Measurements from ENCODE around the gene RNU5D-1.

Gene RNU5D-1

GRCh38 chr1:44733784-44734183, 2.8 kb upstream of the RNU5D-1 start:
- DNase-seq, result no peak

GRCh38 chr1:44733365-44733764, 2.4 kb upstream of the RNU5D-1 start:
- DNase-seq, result no peak

- no peak for DNase-seq
These were observed 5.8 kb downstream of the RNU5D-1 start for GRCh38 chr1:44724955-44725698.

GRCh38 chr1:44724296-44724954, 6.5 kb downstream of the RNU5D-1 start:
- no peak for DNase-seq

DNA sequence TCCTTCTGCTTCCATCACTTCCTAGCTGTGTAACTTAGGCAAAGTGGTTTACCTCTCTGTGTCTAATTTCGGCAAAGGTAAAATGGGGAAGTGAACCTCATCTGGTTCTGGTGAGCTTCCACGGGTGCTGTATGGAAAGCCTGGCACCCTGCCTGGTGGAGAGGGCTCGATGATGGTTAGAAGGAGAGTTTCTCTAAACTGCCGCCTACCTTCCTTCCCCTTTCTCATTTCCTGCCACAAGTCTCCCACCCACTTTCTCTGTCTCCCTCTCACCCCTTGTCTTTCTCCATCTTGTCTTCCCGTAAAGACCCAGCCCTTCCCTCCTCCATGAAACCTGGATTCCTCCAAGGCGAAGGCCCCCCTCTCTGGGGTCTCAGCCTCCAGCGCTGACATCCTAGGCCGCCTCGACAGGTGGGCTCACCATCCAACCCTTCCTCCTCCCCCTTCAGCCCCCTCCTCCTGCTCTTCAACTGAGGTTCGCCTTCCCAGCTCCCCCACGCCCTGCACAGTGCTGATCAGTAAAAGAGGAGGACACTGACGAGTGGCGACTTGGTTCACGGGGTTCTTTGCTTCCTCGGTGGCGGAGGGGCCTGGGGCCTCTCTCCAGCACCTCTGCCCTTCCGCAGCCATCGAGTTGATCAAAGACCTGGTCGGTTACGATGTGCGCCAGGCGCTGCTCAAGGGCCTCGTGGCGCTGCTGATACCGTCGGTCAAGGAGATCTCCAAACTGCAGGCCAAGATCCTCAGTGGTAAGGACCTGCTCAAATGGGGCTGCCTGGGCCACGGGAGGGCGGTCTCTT, 7.3 kb downstream of the RNU5D-1 start:
- DNase-seq, result peak in 1 of 56 donors; percentile 15

DNA sequence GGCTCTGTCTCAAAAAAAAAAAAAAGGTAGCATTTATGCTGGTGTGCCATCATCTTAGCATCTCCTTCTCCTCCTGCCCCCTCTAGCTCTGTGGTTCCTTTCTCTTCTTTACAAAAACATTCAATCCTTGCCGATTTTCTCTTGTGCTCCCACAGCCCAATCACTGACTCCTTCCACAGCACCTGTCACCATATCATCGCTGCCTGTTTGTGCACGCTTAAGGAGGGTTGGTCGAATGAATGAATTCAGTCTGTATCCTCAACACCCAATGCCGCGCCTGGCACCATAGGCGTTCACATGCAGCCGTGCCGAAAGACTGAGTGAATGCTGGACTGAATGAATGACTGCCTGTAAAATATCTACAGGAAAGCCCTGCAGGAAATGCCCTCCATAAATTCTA, 7.9 kb downstream of the RNU5D-1 start:
- no peak for DNase-seq

DNA sequence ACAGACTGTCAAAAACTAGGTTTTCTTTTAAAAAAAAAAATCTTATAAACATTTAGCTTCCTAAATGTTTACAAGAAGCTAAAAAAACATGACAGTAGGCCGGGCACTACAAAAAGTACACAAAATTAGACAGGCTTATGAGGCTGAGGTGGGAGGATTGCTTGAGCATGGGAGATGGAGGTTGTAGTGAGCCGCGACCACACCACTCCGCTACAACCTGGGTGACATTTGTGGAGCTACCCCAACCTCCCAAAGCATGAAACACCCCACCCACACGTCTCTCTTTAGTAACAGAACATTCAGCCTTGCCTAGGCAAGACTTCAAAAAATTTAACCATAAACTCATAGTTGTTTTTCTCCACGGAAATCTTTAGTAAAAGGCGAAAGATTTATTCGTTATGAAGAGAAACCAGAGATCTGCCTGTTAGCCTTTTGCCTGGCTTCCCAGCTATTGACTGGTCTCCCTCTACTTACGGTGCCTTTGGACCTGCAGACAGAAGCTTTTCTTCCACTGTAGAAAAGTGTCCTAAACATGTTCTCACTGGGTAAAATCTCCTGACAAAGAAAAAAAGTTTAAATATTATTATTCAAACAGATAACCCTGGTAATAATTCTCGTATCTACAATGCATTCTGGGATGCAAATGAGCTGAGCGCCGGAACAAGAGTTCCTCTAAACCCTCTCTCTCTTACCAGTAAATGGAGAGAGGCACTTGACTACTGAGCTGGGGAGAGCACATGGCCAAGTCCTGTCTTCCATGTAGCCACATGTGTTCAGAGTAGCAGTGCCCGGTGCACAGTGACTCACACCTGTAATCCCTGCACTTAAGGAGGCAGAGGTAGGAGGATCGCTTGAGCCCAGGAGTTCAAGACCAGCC, 9.2 kb downstream of the RNU5D-1 start:
- peak in 8 of 56 donors; percentile 5 to 30 (median 24) for DNase-seq

DNA sequence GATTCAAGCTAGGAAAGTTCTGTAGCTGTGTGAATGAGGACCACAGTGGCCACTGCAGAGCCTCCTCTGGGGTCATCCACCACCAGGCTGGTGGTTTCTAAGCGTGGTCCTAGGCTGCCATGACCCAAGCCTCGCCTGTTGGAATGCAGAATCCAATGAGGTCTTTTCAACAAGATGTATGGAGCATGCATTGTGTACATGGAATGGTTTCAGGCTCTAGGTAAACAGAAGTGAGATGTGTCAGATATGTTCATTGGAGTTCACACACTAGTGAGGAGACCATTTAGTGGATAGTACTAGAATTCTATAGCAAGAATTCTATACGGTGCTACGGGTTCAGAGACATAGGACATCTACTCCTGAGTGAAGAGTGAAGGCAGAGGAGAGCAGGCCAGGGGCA, 10.7 kb downstream of the RNU5D-1 start:
- no peak for DNase-seq

DNA sequence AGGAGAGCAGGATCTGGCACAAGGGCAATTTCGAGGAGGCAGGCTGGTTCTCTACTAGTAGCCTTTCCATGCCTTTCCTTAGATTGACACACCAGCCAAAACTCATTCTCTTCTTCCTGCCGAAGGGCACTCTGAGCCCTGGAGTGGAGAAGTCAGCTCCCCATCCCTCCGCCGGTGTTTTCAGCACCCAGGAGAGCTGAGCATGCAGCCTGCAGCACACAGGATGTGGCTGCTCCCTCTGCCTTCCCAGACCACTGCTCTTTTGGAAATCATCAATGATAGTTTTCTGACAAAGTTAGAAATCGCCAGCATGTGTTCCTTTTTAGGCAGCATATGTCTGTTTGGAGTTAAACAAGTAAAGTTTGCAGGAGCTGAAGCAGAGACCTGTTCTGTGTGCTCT, 11.7 kb downstream of the RNU5D-1 start:
- no peak for DNase-seq

DNA sequence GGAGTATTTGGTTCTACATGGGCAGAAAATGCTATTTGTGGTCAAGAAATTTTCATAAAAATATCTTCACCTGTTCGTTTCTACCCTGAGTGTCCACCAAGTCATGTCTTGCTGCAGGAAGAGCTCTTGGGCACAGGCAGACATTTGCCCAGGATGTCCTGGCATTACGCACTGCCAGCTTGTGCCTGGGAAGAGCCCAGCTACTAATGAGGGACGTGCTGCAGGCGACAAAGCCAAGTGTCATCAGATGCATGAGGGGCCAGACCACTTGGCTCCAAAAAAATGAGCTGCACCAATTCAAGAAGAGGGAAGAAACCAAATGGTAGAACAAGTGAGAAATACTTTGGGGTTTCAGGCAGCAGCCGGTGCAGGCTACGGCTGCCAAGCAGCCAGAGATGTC, 12.9 kb downstream of the RNU5D-1 start:
- DNase-seq, result no peak

DNA sequence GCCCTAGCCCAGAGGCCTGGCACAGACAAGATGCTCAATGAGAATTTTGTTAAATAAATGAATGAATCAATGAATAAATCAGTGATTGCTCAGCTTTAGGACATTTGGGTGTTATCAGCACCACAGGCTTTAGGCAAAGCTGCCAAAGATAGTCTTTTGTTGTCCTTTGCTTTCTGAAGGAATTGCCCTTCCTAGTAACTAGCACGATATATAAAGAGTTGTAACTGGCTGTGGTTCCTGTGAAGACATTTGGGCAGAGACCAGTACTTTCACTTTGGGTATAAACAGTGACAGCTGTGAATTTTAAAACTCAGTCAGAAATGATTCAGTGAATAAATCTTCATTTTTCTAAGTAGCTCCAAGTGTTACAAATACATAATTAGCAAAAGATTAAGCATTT, 13.3 kb downstream of the RNU5D-1 start:
- no peak for DNase-seq

DNA sequence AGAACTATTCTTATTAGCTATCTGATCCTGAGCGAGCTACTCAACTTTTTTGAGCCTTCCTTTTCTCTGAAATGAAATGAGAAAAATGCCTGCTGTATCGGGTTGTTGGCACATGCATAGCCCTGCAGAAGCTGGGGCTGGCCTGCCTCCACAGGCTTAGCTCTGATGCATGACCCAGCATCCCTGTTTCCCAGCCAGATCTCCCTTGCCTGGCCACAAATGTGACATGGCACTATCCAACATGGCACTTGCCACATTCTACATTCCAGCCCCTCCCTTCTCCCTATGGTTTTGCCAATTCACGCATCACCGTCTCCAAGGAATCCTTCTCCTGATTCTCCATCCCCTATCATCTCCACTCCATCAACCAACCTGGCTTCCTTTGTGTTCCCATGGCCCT, 13.8 kb downstream of the RNU5D-1 start:
- no peak for DNase-seq

GRCh38 chr1:44714944-44715571, 15.9 kb downstream of the RNU5D-1 start:
- peak in 47 of 56 donors; percentile 9 to 77 (median 48) for DNase-seq

GRCh38 chr1:44714532-44714931, 16.4 kb downstream of the RNU5D-1 start:
- no peak for DNase-seq

GRCh38 chr1:44713321-44713781, 17.6 kb downstream of the RNU5D-1 start:
- DNase-seq, result no peak

DNA sequence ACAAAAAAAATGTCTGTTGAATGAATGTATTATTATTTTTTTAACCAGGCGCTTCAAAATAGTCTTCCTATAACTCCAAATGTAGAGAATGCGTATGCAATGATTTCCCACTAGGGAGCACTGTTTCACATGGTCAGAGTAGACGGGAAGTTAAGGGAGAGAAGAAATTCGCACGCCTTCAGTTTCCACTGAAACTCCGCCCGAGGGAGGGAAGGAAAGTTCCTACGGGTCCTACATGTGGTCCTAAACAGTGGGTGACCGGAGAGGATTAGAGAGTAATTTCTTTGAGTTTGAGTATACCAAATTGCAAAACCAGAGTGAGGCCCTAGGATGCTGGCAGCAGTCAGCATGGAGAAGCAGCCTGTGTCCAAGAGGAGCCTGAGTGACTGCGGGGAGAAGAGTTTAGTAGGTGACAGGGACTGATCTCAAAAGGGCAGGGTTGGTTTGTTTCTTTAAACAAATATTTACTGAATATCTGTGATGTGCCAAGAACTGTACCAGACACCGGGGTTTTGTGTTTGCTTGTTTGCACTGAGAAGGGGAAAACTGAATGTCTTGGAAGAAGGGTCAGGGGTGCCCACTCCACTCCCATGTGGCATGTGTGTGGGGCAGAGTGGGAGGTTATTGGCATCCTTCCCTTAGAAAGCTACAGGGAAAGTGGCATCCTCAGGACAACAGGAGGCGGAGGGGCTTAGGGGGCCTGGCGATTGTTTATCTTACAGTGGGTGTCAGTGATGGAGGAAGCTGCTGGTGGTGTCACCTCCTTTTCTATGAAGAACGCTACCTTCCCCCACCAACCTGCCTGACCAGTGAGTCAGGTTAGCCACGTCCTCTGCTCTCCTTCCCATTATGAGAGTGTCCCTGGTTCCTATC, 22.8 kb downstream of the RNU5D-1 start:
- peak in 6 of 56 donors; percentile 4 to 17 (median 8) for DNase-seq

DNA sequence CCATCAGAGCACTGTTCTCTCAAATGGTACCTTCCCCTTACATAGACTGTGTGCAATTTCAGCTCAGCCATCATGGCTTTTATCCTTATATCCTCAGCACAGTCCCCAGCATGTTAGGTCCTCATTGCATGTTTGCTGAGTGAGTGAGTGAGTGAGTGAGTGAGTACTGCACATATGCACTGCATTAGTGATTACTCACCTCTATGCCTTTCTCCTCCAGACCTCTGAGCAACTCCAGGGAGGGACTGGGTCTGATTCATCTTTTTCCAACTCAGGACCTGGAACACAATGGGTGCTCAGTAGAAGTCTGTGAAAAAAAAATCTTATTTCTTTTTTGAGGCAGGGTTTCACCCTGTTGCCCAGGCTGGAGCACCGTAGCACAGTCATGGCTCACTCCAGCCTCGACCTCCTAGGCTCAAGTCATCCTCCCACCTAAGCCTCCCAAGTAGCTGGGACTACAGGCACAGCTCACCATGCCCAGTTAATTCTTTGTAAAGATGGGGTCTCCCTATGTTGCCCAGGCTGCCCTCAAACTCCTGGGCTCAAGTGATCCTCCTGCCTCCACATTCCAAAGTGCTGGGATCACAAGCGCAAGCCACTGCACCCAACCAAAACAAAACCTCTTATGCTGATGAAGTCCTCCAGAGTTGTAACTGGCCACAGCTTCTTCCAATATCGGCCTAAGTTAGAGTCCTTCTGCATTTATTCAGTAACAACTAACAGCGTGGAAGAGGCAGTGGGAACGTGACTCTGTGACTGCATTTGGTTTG, 23.7 kb downstream of the RNU5D-1 start:
- DNase-seq, result no peak

DNA sequence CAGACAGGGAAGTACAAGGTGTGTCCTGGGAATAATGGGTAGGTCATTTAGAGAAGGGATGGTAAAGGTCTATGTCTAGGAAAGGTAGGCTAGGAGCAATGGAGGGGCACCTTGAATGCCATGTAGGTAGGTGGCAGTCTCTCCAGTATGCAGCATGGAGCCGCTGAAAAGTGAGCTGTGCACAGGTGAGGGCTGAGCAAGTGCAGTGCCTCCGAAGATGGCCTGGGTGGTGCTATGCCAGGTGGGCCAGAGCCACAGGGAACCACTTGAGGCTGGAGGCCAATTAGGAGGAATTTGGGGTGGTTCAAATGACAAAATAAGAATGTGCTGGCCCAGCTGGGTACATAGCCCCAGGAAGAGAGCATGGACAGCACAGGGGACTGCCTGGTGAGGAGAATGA, 25.0 kb downstream of the RNU5D-1 start:
- DNase-seq, result no peak

DNA sequence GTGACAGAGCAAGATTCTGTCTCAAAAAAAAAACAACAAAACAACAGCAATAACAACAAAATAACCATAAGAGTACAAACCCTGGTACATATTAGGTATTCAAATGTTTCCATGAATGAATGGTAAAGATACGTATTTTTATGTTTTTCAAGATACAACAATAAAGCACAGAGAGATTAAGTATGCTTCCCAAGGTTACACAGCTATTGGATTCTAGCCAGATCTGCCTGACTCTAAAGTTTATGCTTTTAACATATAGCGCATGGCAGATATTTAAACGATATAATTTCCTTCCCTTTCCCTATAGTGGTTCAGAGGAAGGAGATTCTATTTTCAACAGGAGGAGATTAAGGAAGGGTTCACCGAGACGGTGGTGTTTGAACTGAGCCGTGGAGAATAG, 25.5 kb downstream of the RNU5D-1 start:
- DNase-seq, result no peak

Data from nucleus accumbens (tissue), 56 donors.